ENCODE measurements around the gene PROSER2.

Gene PROSER2

DNA sequence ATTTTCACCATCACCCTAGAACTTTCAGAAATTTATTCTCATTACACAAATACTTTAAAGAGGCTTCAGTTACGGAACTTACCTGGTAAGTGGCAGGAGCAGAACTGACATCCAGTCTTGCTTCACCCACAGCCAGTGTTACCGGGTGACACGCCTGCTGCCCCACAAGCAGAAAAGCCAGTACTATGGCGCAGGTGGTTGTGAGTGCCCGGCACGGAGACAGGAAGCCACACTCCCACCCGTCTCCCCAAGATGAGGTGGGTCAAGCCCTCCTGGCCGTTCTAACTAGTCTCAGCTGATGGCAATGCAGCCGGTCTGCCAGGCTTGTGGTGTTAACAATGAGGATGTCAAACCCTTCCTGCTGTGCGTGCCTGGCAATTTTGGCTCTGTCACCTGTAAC lies 86.9 kb downstream of the PROSER2 start:
- DNase-seq = no peak

DNA sequence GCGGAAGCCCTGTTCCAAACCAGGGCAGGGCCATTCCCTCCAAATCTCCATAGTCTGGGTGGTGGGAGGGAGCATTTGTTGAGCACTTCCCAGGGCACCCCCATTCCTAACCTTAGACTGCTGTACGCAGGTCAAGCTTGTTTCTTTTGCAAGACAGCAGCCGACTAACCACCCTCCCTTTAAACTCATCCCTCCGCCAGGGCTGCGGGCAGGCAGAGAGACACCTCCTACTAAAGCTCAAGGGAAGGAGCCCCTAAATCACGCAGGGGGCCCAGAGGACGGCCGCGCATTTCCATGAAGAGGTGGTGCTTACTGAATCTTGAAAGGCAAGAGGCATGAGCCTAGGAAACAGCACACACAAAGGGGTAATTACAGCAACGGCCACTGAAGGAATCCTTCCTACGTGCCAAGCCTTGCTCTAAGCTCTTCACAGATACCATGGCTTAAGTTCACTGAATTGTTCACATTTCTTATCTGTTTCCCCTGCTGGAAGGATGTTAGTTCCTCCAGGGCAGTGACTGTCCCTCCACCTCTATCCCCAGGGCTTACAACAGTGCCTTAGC lies 90.0 kb downstream of the PROSER2 start:
- no peak for DNase-seq

DNA sequence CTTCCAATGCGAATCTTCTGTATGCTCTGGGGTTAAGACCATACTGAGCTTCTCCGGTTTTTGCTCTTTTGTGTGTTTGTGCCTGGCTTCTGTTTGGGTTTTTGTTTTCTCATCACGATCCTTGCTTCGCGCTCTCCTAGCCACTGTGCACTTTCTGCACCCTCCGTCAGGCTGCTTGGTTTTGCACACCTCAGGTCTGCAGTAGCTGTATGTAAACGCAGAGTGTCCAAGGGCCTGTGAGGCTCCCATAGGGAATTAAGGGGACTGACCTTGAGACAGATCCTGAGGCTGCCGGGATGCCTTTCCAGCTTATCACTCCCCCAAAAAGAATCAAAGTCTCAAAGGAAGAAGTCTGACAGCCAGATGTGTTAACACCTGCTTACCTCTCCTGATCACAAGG lies 95.2 kb downstream of the PROSER2 start:
- no peak for DNase-seq

DNA sequence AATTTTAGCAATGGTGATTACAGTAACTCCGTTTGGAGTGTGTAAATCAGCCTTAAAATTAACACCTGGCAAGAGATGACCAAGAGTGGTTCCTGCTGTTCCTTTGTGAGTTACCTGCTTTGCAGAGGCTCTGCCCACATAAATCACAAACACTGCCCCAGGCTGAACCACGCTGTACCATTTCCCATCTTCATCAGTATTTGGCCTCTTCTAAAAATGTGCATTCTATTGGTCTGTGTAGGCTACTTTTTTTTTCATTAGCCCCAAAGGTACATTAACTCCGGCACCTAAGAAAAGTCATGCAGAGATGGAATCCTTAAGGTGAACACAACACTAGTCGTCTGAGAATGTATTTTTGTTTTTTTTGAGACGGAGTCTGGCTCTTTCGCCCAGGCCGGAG lies 96.1 kb downstream of the PROSER2 start:
- no peak for DNase-seq

All from activated CD4-positive, alpha-beta T cell treated with anti-CD3 and anti-CD28 coated beads, Interleukin-2, amount 50 U/mL, for 4 hours (primary cell).